Hair follicle dermal papilla cell (primary cell): ENCODE results near the gene TRMT112. TPM values are rescaled to one million over a fixed set of nuclear protein-coding genes. Genes with fewer than 3 reads are reported as not detected.

Experiments used
- small RNA-seq: library from RNA; depleted of rRNA; stranded (forward); fragments of <200 nt; gene quantifications from one replicate; pipeline ENCODE3, GENCODE V24; 2012
- total RNA-seq: library from RNA; depleted of rRNA; stranded (reverse); fragments of >200 nt; gene quantifications from 2 replicates; pipeline ENCODE4 v1.2.3, GENCODE V29; 2012

TRMT112 gene
- 72.2 and 107 TPM in 2 replicates for total RNA-seq

DNA sequence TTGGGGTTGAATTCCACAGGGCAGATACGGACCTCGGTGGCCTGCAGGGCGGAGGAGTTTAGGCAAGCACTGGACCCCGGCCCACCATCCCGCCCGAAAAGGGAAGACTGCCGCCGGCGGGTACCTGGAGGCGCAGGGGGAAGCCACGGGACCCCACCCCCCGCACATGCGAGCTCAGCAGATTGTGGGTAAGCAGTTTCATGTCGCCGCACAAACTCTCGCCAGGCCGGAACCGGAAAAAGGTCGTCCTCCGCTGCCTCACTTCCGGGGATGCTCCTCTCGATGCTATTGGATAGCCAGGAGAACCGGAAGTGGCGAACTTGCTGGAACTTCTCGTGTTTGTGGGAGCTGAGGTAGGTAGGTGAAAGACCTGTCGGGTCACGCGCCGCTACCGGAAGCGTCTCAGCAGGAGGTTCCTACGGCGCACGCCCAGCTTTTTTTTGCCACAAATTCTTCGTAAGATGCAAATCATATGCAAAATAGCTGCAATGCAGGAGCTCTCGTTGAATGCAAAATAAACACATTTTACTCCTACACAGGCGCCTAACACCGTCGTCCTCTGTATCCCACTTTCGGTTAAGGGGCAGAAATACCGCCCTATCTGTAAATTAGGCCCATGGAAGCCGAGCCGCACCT is at the start of gene TRMT112:
TSS of gene TRMT112 (minus strand) at position 235 of the 636 bp plus-strand sequence. CDS start at position 202, 33 bp downstream.

GRCh38 chr11:64358907-64359711 is 41.8 kb upstream of the TRMT112 start, which contains the start of gene RPS6KA4:
TSS of gene RPS6KA4 (plus strand) at chr11:64359162. CDS start at chr11:64359236, 74 bp downstream.

GRCh38 chr11:64339754-64340408 is 22.5 kb upstream of the TRMT112 start, which contains the start of gene CCDC88B:
TSS of gene CCDC88B (plus strand) at chr11:64340204. CDS start at chr11:64340267, 63 bp downstream.

DNA sequence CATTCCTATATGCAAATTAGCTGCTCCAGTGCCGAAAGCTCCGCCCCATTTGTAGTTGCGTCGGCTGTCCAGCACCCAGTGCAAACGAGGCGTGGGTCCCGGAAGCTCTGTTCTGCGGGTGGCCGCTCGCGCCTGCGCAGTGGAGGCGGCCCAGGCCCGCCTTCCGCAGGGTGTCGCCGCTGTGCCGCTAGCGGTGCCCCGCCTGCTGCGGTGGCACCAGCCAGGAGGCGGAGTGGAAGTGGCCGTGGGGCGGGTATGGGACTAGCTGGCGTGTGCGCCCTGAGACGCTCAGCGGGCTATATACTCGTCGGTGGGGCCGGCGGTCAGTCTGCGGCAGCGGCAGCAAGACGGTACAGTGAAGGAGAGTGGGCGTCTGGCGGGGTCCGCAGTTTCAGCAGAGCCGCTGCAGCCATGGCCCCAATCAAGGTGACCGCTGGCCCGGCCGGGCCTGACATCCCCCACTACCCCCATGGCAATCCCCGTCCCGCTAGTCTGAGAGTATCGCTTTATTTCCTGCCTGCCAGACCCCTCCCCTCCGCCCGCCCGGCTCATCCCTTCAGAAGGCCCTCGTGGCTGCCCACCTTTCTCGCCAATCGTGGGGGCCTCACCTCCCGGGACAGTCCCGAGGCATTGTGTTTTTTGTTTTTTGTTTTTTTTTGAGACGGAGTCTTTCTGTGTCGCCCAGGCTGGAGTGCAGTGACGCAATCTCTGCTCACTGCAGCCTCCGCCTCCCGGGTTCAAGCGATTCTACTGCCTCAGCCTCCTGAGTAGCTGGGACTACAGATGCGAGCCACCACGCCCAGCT is 804 bp upstream of the TRMT112 start, which contains the start of gene PRDX5:
TSS of gene PRDX5 (plus strand) at position 161 of the 805 bp plus-strand sequence. CDS start at position 256, 95 bp downstream.

GRCh38 chr11:64305075-64305690 is 12.2 kb downstream of the TRMT112 start, which contains the start of gene ESRRA:
TSS of gene ESRRA (plus strand) at chr11:64305524. CDS start at chr11:64307180, 1,656 bp downstream.

DNA sequence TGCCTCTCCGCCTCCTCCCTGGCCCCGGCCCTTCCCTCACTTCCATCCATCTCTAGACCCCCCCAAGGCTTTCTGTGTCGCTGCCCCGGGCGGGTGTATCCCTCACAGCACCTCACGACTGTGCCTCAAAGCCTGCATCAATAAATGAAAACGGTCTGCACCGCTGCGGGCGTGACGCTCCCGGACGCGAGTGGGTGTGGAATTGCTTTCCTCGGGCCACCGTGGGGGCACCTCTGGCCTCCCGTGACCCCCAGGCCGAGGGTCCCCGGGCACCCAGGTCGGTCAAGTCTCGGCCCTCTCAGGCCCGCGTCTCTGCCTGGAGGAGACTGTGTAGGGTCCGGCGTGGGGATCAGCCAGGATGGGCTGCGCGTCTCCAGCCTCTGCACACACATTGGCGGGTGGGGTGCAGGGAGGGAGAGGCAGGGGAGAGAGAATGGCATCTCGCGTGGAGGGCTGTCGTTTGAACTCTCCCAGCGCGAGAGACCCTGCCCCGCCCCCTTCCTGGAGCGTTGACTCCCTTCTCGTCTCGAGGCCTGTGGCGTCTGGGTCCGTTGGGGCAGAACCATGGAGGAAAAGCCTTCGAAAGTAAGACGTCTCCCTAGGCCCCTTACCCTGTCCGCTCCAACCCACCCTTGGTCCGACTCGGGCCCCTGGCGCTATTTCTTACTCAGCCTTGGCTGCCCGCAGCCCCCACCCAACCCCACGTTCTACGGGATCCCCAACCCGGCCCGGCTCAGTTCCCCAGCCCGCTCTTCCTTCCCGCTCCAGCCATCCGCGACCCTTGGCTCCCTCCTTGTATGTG is 17.3 kb downstream of the TRMT112 start, which contains the start of gene CATSPERZ:
TSS of gene CATSPERZ (plus strand) at position 512 of the 802 bp plus-strand sequence. CDS start at position 565, 53 bp downstream.

DNA sequence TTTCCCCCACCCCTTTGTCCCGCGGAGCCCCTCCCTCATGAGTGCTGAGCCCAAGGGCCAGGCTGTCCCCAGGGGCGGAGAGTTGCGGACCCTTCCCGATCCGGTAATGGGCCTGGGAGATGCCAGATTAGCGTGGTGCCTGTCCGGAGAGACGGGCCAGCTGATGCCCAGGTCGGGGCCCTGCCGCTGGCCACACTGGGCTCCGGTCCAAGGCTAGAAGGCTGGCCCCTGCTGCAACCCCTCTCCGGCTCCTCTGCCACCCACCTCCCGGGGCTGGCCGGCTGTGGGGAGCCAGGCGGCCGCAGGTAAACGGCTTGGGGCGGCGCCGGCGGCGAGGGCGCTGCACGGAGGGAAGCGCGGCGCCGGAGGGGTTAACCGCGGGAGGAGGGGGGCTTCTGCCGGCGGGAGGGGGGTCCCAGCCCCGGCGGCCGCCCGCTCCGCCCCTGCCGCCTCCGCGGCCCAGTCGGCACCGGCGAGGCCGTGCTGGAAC is 26.1 kb downstream of the TRMT112 start, which contains the start of gene KCNK4:
TSS of gene KCNK4 (plus strand) at position 41 of the 490 bp plus-strand sequence. CDS start 1,717 bp downstream, outside the sequence.

GRCh38 chr11:64284962-64285884 is 32.1 kb downstream of the TRMT112 start, which contains the start of gene GPR137:
TSS of gene GPR137 (plus strand) at chr11:64285848. CDS start at chr11:64286525, 677 bp downstream.

GRCh38 chr11:64284048-64284961 is 33.1 kb downstream of the TRMT112 start, which contains the start of gene BAD:
TSS of gene BAD (minus strand) at chr11:64284665. CDS start at chr11:64284368, 297 bp downstream.

Small RNAs within 50 kb of the gene (small RNA-seq; reads per million reads assigned to genes)
- gene MIR7155 (not detected), gene RF00019 (not detected)

Other genes with a start within 250 kb of the TRMT112 start
- 16.1 and 21.0 TPM in 2 replicates for gene MACROD1, start 151.4 kb downstream of the TRMT112 start, total RNA-seq
- gene STIP1, start 131.4 kb downstream of the TRMT112 start, total RNA-seq = 110 and 125 TPM in 2 replicates
- 1.1 and 1.9 TPM in 2 replicates for gene FERMT3, start 110.8 kb downstream of the TRMT112 start, total RNA-seq
- gene TRPT1, start 91.4 kb downstream of the TRMT112 start, total RNA-seq = 18.8 and 38.6 TPM in 2 replicates
- 40.2 and 49.3 TPM in 2 replicates for gene NUDT22, start 91.3 kb downstream of the TRMT112 start, total RNA-seq
- gene DNAJC4, start 87.0 kb downstream of the TRMT112 start, total RNA-seq = 8.0 and 8.5 TPM in 2 replicates
- 20.6 and 24.8 TPM in 2 replicates for gene VEGFB, start 83.0 kb downstream of the TRMT112 start, total RNA-seq
- gene FKBP2, start 76.5 kb downstream of the TRMT112 start, total RNA-seq = 21.1 and 29.4 TPM in 2 replicates
- 102 and 129 TPM in 2 replicates for gene PPP1R14B, start 70.6 kb downstream of the TRMT112 start, total RNA-seq
- 60.6 and 68.5 TPM in 2 replicates for gene PLCB3, start 66.0 kb downstream of the TRMT112 start, total RNA-seq
- gene BAD, start 32.9 kb downstream of the TRMT112 start, total RNA-seq = 64.0 and 66.5 TPM in 2 replicates
- 11.1 and 13.5 TPM in 2 replicates for gene GPR137, start 31.7 kb downstream of the TRMT112 start, total RNA-seq
- gene KCNK4, start 26.3 kb downstream of the TRMT112 start, total RNA-seq = 0.12 TPM in 1 of 2 replicates, not detected in the other
- gene CATSPERZ, start 17.2 kb downstream of the TRMT112 start, total RNA-seq = not detected in 2 replicates
- gene ESRRA, start 12.0 kb downstream of the TRMT112 start, total RNA-seq = 22.6 and 30.2 TPM in 2 replicates
- gene PRDX5, start 562 bp upstream of the TRMT112 start, total RNA-seq = 151 and 192 TPM in 2 replicates
- gene CCDC88B, start 22.6 kb upstream of the TRMT112 start, total RNA-seq = 0.16 and 0.36 TPM in 2 replicates
- gene RPS6KA4, start 41.6 kb upstream of the TRMT112 start, total RNA-seq = 50.1 and 54.0 TPM in 2 replicates
- not detected in 2 replicates for gene SLC22A11, start 238.4 kb upstream of the TRMT112 start, total RNA-seq